H1 (cell line): Measurements from ENCODE around the gene ARHGAP18. TPM values are rescaled to one million over a fixed set of nuclear protein-coding genes. Genes with fewer than 3 reads are reported as not detected.

Experiments
- CTCF ChIA-PET: fragments of 300-600 bp; sonication (Branson Sonifier 250); formaldehyde crosslinking; loops from one replicate; lab custom pipeline; 2021; ENCODE audit not compliant: partially characterized antibody; lab: Charles Lee
- POLR2A ChIA-PET: fragments of 300-600 bp; sonication (Branson Sonifier 250); formaldehyde crosslinking; loops from one replicate; lab custom pipeline; 2021; ENCODE audit warnings: inconsistent platforms; ENCODE audit not compliant: partially characterized antibody; lab: Charles Lee
- DNase-seq, 2 experiments: peaks; one replicate each; pipeline versions ENCODE4 v3.0.0 to v3.0.0-alpha.2; 2010 to 2022; ENCODE audit warnings: low spot score in 2 of 2, low read depth in 1 of 2, mixed read lengths in 1 of 2
- FAIRE-seq: peaks from 2 replicates; lab custom pipeline; 2011; peaks lifted over from hg19 to GRCh38; lab: Jason Lieb, UNC
- H2AFZ ChIP-seq: 2 replicates; pipeline ENCODE4 v1.8.1; 2012; ENCODE audit warnings: low read length, inconsistent platforms
- H2AK5ac ChIP-seq: 2 replicates; pipeline ENCODE4 v1.6.1; 2013; ENCODE audit warnings: low read depth, low read length
- H2BK120ac ChIP-seq: replicated peaks from 2 replicates; pipeline ENCODE3; 2013; ENCODE audit warnings: low read depth, low read length, inconsistent platforms
- H2BK12ac ChIP-seq: 2 replicates; pipeline ENCODE4 v1.6.1; 2013; ENCODE audit warnings: low read depth, low read length
- H2BK15ac ChIP-seq: 2 replicates; pipeline ENCODE4 v1.6.1; 2013; ENCODE audit warnings: low read length
- H2BK20ac ChIP-seq: 2 replicates; pipeline ENCODE4 v1.6.1; 2013; ENCODE audit warnings: low read length
- H2BK5ac ChIP-seq: 2 replicates; pipeline ENCODE4 v1.6.1; 2013; ENCODE audit warnings: low read depth, low read length
- H3K14ac ChIP-seq: 2 replicates; pipeline ENCODE4 v1.6.1; 2013; ENCODE audit warnings: inconsistent platforms; ENCODE audit not compliant: insufficient read length
- H3K18ac ChIP-seq: 2 replicates; pipeline ENCODE4 v1.6.1; 2013; ENCODE audit warnings: low read length; ENCODE audit errors: extremely low read depth
- H3K23ac ChIP-seq: 2 replicates; pipeline ENCODE4 v1.6.1; 2013; ENCODE audit warnings: inconsistent platforms; ENCODE audit not compliant: insufficient read length
- H3K23me2 ChIP-seq: 2 replicates; pipeline ENCODE4 v1.6.1; 2013; ENCODE audit warnings: low read depth, low read length
- H3K27ac ChIP-seq: 2 replicates; pipeline ENCODE4 v1.6.1; 2011; ENCODE audit warnings: low read depth, low read length, inconsistent platforms
- H3K27me3 ChIP-seq, 4 experiments: replicated peaks in 1 of 4; 1 replicate in 1 of 4; 2 replicates in 3 of 4; pipeline versions ENCODE4 v1.6.1 to v1.8.1; 2011 to 2013; ENCODE audit warnings: low read length in 3 of 4, mild to moderate bottlenecking in 3 of 4, inconsistent platforms in 2 of 4, mixed read lengths in 2 of 4, moderate library complexity in 1 of 4; ENCODE audit not compliant: control insufficient read depth in 3 of 4, insufficient read depth in 3 of 4; ENCODE audit errors: extremely low read depth in 1 of 4
- H3K36me3 ChIP-seq, 4 experiments: 2 replicates each; pipeline versions ENCODE4 v1.6.1 to v1.8.1; 2011 to 2013; ENCODE audit warnings: mild to moderate bottlenecking in 4 of 4, low read length in 3 of 4, moderate library complexity in 2 of 4, control low read depth in 1 of 4, inconsistent platforms in 1 of 4; ENCODE audit not compliant: insufficient read depth in 4 of 4, control insufficient read depth in 2 of 4
- H3K4ac ChIP-seq: replicated peaks from 2 replicates; pipeline ENCODE3; 2013; ENCODE audit warnings: low read length, low read depth, mixed read lengths, inconsistent platforms; ENCODE audit not compliant: insufficient read length
- H3K4me1 ChIP-seq, 4 experiments: replicated peaks in 1 of 4; 1 replicate in 1 of 4; 2 replicates in 3 of 4; pipeline versions ENCODE4 v1.6.1 to v1.8.1; 2011 to 2013; ENCODE audit warnings: low read length in 3 of 4, inconsistent platforms in 2 of 4, mixed read lengths in 1 of 4; ENCODE audit not compliant: insufficient read depth in 4 of 4, control insufficient read depth in 3 of 4
- H3K4me2 ChIP-seq, 2 experiments: 2 replicates each; pipeline versions ENCODE4 v1.6.1 to v1.8.1; 2011 to 2013; ENCODE audit warnings: low read depth in 2 of 2, low read length in 2 of 2, control low read depth in 1 of 2, inconsistent platforms in 1 of 2, mild to moderate bottlenecking in 1 of 2; ENCODE audit not compliant: insufficient read depth in 1 of 2
- H3K4me3 ChIP-seq, 4 experiments: fragments of 200-600, 300-600 bp in 1 of 4; sonication (generic), shearing (Covaris generic), sonication (Bioruptor Twin) in 1 of 4; 2 replicates each; pipeline versions ENCODE4 v1.5.1 to v1.8.1; 2011 to 2016; ENCODE audit warnings: low read length in 4 of 4, low read depth in 3 of 4, control low read depth in 2 of 4, inconsistent platforms in 2 of 4, mild to moderate bottlenecking in 2 of 4, mixed read lengths in 1 of 4, moderate library complexity in 1 of 4; ENCODE audit not compliant: insufficient read depth in 2 of 4; ENCODE audit errors: extremely low read depth in 1 of 4
- H3K56ac ChIP-seq: replicated peaks from 2 replicates; pipeline ENCODE3; 2013; ENCODE audit warnings: low read depth, mild to moderate bottlenecking, mixed read lengths, low read length, inconsistent platforms; ENCODE audit not compliant: insufficient read length
- H3K79me1 ChIP-seq: 2 replicates; pipeline ENCODE4 v1.6.1; 2013; ENCODE audit warnings: low read depth, low read length, control low read depth
- H3K79me2 ChIP-seq, 2 experiments: 2 replicates each; pipeline versions ENCODE4 v1.6.1 to v1.8.1; 2012 to 2013; ENCODE audit warnings: low read length in 2 of 2, mild to moderate bottlenecking in 2 of 2, inconsistent platforms in 1 of 2; ENCODE audit not compliant: insufficient read depth in 2 of 2, control insufficient read depth in 1 of 2
- H3K9ac ChIP-seq, 4 experiments: replicated peaks in 1 of 4; 1 replicate in 1 of 4; 2 replicates in 3 of 4; pipeline versions ENCODE4 v1.6.1 to v1.8.1; 2011 to 2013; ENCODE audit warnings: low read depth in 3 of 4, low read length in 3 of 4, control low read depth in 2 of 4, mild to moderate bottlenecking in 2 of 4, moderate library complexity in 2 of 4, inconsistent platforms in 1 of 4; ENCODE audit errors: extremely low read depth in 1 of 4
- H3K9me3 ChIP-seq, 2 experiments: 2 replicates each; pipeline versions ENCODE4 v1.6.1 to v1.8.1; 2012 to 2013; ENCODE audit warnings: mild to moderate bottlenecking in 2 of 2, moderate library complexity in 2 of 2, control low read depth in 1 of 2, inconsistent platforms in 1 of 2, low read depth in 1 of 2, low read length in 1 of 2, mixed read lengths in 1 of 2; ENCODE audit not compliant: insufficient read depth in 2 of 2
- H4K20me1 ChIP-seq, 2 experiments: replicated peaks in 1 of 2; 2 replicates each; pipeline versions ENCODE3 to v1.8.1; 2011 to 2013; ENCODE audit warnings: inconsistent platforms in 2 of 2, low read length in 2 of 2, mild to moderate bottlenecking in 1 of 2; ENCODE audit not compliant: insufficient read depth in 2 of 2, control insufficient read depth in 1 of 2
- H4K5ac ChIP-seq: 2 replicates; pipeline ENCODE4 v1.6.1; 2013; ENCODE audit warnings: low read length, low read depth, mixed read lengths, inconsistent platforms; ENCODE audit not compliant: insufficient read length
- H4K8ac ChIP-seq: 2 replicates; pipeline ENCODE4 v1.8.0; 2013; ENCODE audit warnings: mild to moderate bottlenecking, moderate library complexity, low read length, inconsistent platforms; ENCODE audit not compliant: insufficient read depth; ENCODE audit errors: extremely low read depth
- H4K91ac ChIP-seq: replicated peaks from 2 replicates; pipeline ENCODE3; 2013; ENCODE audit warnings: low read length, mixed read lengths, inconsistent platforms; ENCODE audit not compliant: insufficient read length
- SIN3A ChIP-seq, 2 experiments: IDR thresholded peaks in 1 of 2; conservative IDR thresholded peaks in 1 of 2; 2 replicates each; pipeline ENCODE4 v1.6.1; 2011 to 2012; ENCODE audit warnings: low read length in 2 of 2, improper control_type of control experiment in 1 of 2, low read depth in 1 of 2, mild to moderate bottlenecking in 1 of 2
- TBP ChIP-seq: IDR thresholded peaks from 2 replicates; pipeline ENCODE4 v1.6.1; 2011; ENCODE audit warnings: low read depth, low read length, improper control_type of control experiment
- WGBS, 2 experiments: shearing (Covaris generic) in 1 of 2; methylation state at CpG; one replicate each; pipeline versions ENCODE4 v1.1.6 to v1.1.7; 2013 to 2015; ENCODE audit warnings: low lambda C conversion rate in 2 of 2, mixed read lengths in 2 of 2, inconsistent platforms in 1 of 2, low coverage in 1 of 2, missing lambda C conversion rate in 1 of 2; ENCODE audit not compliant: insufficient replicate concordance in 2 of 2, insufficient coverage in 1 of 2, insufficient read length in 1 of 2; ENCODE audit errors: extremely low coverage in 1 of 2, missing lambda C conversion rate in 1 of 2; 5-methylcytosine and 5-hydroxymethylcytosine counted together
- polyA plus RNA-seq, 7 experiments: library from polyadenylated mRNA; depleted of rRNA in 3 of 7; stranded (reverse) in 5 of 7; unstranded in 2 of 7; fragments of >200 nt in 5 of 7; fragments of 200-250 nt in 2 of 7; gene quantifications; 1 replicate in 5 of 7; 2 replicates in 1 of 7; 4 replicates in 1 of 7; pipeline versions ENCODE4 v1.2.1 to v1.2.3, GENCODE V29; 2011 to 2013; ENCODE audit warnings: missing spikeins in 2 of 7, mixed read lengths in 2 of 7
- total RNA-seq: library from RNA; stranded (reverse); fragmentation: NEBNext Ultra II Directional; extraction: Animal tissue kit (Norgen Biotek cat#: 25700); gene quantifications from 2 replicates; pipeline ENCODE4 v1.2.1, GENCODE V29; 2021

ARHGAP18 gene
- total and polyA plus RNA-seq, 2 of the 8 experiments (the other 6 are each of a cell fraction or from before 2014, with no cell fraction given), result 0.83 to 4.5 TPM

DNA sequence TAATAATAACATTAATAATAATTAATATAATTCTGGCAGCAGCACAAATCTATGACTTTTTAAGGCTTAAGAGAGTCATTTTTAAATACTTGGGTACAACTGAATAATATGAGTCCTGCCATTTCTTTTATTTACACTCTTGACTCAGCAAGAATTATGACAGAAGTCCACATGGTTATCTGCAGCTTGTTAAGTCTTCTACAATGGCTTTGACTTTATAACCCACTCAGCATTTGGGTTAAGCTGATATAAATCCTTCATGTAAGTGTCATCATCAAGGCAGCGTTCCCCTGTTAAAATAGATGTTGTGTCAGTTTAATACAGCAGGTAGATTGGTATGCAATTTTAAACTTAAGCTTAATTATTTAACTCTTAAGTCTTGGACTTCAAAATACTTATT is 131.7 kb downstream of the ARHGAP18 start:
- H4K91ac ChIP-seq, result no peak overlapping the region
- H2BK5ac ChIP-seq, result no peak overlapping the region
- H3K79me2 ChIP-seq, result no peaks in the 10 kb centered on the region
- H3K79me1 ChIP-seq, result no peaks in the 10 kb centered on the region
- H2BK12ac ChIP-seq, result no peak overlapping the region
- no peak overlapping the region for H2BK15ac ChIP-seq
- no peaks in the 10 kb centered on the region for H4K20me1 ChIP-seq
- no peak overlapping the region for H3K4ac ChIP-seq
- H2BK20ac ChIP-seq, result no peak overlapping the region
- H3K4me3 ChIP-seq, result no peak overlapping the region
- no peaks in the 10 kb centered on the region for H3K9me3 ChIP-seq
- H3K23me2 ChIP-seq, result no peaks in the 10 kb centered on the region
- no peak overlapping the region for H3K4me2 ChIP-seq
- no peak overlapping the region for H4K8ac ChIP-seq
- H3K27ac ChIP-seq, result no peak overlapping the region
- H2BK120ac ChIP-seq, result no peak overlapping the region
- DNase-seq, result no peak
- H3K14ac ChIP-seq, result no peak overlapping the region
- no peak overlapping the region for H3K18ac ChIP-seq
- H2AFZ ChIP-seq, result no peak overlapping the region
- no peaks in the 10 kb centered on the region for H3K27me3 ChIP-seq
- no peak for FAIRE-seq
- H3K36me3 ChIP-seq, result no peaks in the 10 kb centered on the region
- H3K56ac ChIP-seq, result no peak overlapping the region
- no peak for TF ChIP-seq SIN3A (conservative IDR thresholded peaks at IDR 0.05 in 1 of 2, IDR thresholded peaks at IDR 0.05 in 1 of 2; ENCODE audit: low read depth in 1 of 2, low read length in 2 of 2)
- no peak for TF ChIP-seq TBP
- no peak overlapping the region for H3K23ac ChIP-seq
- POLR2A ChIA-PET, result no interaction called here
- CTCF ChIA-PET, result interaction anchor here (0.6 to 12.0 kb wide), 8 partner anchors 10 to 459 kb away, joined by 3 to 180 read pairs (median 4); no protein-coding TSS in a partner anchor
- H3K4me1 ChIP-seq, result no peaks in the 10 kb centered on the region
- H3K9ac ChIP-seq, result no peak overlapping the region
- WGBS, 2 experiments, result 78% methylated on average over 1 of the region's 1 CpG; no CpG with 5 or more reads in 1 of the 2 experiments
- H4K5ac ChIP-seq, result no peak overlapping the region
- H2AK5ac ChIP-seq, result no peak overlapping the region
